Activated CD8-positive, alpha-beta memory T cell treated with anti-CD3 and anti-CD28 coated beads, Interleukin-2, amount 50 U/mL, for 1 hour (primary cell): Measurements from ENCODE around the gene APBB2.

ENCODE experiments used
- DNase-seq: peaks from one replicate; pipeline ENCODE4 v3.0.0-alpha.2; 2020; ENCODE audit errors: extremely low read depth

APBB2 gene

DNA sequence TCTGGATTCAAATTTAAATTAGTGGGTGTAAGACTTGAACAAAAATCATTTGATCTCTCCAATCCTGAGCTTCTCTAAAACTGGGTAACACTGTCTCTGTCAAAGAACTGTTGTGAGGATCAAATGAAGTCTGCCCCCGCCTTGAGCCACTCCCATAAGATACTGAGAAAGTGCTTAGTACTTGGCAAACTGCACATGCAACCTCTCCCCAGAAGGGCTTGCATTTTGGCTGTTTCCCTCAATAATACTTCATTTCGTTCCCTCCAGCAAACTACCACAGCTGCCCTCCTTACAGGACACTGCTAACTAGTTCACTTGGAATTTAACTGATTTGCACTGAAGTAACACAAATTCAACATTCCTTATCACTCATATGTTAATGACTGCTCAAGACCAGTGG lies 79.8 kb downstream of the APBB2 start:
- DNase-seq = no peak

DNA sequence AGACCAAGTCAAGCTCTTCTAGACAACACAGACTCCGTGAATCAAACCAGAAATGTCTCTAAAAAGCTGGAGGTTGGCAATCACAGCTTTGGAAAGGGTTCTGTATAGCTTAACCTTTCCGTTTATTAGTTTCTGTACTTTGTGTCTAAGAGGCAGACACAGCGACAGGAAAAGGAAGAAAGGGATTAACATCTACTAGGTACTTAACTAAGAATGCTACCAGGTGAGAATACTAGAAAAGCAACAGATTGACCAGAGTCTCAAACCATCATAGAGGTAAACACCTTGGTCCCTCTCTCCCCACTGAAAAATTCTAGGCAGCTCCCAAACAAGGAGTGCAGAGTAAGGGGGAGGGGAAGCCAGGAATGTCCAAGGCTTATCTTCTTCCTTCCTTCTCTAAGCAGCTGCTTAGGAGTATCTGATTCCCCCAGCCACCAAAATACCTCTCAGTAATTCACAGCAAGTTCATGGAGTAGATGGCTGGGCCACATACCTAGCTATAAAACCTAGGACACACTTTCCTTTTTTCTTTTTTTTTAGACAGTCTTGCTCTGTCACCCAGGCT lies 80.8 kb downstream of the APBB2 start:
- no peak for DNase-seq

DNA sequence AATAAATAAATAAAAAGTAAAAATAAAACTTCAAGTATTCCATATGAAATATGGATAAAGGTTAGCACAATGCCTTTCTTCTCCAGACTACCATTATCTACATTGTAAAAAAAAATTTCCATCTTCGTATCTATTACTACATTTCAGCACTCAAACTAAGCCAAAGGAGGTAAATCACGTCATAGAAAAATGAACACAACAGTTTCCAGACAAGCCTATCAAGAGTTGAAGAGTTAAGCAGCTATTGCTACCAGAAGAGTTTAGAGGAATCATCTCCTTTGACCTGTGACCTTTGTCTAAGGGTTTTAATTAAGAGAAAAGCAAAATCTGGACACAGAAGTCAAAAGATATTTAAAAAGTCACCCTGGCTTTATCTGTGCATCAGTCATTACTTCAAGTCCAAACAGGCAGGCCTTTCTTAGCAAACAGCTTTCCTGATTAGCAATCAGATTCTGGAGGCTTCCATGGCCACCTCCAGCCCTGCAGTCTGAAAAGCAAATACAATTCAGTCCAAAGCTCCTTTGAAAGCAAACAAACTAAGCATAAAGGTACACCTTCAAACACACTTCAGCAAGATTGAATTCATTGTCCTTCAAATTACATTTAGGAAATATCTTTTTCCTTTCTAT lies 82.2 kb downstream of the APBB2 start:
- no peak for DNase-seq

DNA sequence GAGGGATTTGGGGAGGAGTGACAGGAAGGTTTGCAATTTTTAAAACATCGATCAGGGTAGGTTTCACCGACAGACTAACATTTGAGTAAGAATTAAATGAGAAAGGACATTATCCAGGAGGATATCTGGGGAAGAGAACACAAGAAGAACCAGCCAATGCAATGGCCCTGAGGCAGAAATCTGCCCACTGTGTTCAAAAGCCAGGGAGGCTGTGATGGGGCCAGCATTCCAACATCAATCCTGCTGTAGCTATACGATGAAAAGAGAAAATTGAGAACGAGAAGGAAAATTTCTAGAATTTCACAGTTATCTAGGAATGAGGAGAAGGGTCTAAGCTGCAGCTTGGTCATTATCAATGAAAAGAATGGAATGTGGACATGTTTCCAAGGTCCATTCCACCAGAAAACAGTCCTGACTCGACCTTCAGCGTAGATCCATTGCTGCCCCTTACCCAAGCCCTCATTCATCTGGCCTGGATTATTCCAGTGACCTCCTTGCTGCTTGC lies 84.4 kb downstream of the APBB2 start:
- no peak for DNase-seq

DNA sequence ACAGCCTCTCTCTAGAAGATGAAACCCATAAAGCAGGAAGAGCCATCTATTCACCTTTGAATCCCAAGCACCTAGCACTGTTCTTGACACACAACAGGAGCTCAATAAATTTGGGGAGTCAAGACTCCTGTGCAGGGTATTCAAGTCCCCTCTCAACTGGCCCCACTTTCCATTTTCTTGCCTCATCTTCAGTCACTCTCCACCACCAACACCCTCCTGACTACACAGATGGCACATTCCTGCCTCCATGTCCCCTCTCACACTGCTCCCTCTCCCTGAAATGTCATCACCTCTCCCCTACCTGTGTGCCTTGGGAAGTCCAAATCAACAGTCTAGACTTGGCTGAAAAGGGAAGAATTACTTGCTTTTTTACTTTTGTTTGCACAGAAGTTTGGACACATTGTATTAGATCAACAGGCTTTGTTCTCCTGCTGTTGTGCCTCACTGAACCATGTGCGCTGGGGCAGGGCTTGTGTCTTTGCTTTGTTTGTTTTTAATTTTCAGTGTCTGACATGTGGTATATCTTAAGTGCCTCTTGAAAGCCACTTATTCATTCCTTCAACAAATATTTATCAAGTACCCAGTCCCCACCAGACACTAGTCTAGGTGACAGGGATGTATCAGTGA lies 85.1 kb downstream of the APBB2 start:
- no peak for DNase-seq

DNA sequence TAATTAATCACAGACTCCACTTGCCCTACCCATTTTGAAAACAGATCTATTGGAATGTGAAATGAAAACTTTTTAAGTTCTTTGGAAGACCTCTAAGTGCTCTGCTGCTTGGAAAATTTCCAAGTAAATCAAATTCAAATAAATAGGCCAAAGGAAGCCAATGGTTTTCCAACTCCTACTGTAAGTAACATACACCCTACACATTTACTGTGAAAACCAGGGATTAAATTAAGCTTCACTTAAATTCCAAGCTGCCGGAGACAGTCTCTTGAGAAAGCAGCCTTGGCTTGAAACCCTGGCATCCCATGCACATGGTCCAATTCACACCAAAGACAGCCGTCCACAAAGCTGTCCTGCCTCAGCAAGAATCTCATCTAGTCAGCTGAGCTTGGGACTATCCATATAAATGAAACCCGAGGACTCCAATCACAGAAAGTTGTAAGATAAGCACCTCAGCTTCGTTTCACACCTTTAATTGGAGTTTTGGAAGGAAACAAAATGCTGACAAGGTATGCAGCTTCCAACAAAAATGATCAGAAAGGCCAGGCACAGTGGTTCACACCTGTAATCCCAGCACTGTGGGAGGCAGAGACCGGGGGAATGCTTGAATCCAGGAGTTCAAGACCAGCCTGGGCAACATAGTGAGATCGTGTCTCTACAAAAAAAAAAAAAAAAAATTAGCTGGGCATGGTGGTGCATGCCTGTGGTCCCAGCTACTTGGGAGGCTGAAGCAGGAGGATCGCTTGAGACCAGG lies 88.6 kb downstream of the APBB2 start:
- no peak for DNase-seq

DNA sequence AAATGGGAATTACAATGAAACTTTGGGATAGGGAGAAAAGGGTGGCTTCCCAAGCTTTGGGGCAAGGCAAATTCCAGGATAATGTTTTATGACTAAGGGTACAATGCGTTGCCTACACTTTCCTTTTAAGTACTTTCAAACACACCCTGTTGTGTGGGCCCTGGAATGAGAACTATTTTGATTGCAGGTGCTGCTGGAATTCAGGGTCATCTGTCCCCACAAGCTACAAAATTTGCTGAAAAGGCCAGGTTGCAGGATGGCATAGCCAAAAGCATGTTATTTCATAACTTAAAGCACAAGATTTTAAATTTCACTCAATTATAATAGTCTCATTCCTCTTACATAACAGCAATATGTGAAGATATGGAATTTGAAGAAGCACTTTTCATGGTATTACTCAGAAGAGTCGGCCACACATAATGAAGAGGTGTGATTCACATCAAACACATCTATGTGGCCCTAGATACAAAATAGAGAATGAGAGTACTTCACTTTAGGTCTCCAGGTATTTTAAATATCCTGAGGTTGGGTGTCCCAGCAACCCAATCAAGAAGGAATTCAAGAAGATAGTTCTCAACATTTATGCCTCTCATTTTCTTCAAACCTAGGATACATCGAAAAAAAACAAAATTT lies 89.3 kb downstream of the APBB2 start:
- DNase-seq = no peak

DNA sequence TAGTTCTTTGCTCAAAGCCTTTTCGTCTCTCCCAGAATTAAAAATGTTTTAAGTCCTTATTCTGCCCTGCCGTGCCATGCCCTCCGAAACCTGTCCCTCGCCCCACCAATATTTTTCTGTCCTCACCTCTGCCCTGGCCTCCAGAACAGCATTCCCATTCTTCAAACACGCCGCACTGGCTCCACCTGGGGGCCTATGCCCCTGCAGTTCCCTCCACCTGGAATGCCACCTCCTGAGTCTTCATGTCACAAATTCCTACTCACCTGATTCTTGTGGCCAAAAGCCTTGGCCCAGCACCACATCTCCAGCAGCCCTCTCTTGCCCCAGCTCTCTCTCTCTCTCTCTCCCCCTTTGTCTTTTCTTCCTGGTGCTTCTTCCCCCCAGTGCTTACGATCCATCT lies 91.6 kb downstream of the APBB2 start:
- DNase-seq = no peak

DNA sequence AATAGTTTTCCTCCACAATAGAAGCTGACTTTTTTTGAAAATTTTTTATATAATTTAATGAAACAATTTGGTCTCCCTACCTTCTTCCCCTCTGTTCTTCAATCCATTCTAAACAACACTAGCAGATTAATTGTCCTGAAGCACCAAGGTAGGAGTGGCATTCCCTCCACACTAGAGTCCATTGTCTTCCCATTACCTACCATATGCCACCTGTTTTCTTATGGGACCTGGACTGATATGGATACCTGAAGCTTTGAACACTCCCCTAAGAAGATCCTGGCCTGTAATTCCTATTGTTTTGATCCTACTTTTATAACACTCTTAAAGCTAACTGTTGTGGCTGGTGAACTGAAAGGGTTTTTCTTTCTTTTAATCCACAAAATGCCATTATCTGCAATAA lies 92.0 kb downstream of the APBB2 start:
- no peak for DNase-seq

DNA sequence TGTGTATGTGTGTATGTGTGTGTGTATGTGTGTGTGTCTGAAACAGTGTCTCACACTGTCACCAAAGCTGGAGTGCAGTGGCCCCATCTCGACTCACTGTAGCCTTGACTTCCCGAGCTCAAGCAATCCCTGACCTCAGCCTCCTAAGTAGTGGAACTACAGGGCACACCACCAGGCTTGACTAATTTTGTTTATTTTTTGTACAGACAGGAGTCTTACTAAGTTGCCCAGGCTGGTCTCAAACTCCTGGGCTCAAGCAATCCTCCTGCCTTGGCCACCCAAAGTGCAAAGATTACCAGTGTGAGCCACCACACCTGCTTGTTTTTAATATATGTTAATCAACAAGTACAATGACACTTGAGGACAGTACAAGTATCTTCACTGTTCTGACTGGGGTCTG lies 92.4 kb downstream of the APBB2 start:
- DNase-seq = no peak

DNA sequence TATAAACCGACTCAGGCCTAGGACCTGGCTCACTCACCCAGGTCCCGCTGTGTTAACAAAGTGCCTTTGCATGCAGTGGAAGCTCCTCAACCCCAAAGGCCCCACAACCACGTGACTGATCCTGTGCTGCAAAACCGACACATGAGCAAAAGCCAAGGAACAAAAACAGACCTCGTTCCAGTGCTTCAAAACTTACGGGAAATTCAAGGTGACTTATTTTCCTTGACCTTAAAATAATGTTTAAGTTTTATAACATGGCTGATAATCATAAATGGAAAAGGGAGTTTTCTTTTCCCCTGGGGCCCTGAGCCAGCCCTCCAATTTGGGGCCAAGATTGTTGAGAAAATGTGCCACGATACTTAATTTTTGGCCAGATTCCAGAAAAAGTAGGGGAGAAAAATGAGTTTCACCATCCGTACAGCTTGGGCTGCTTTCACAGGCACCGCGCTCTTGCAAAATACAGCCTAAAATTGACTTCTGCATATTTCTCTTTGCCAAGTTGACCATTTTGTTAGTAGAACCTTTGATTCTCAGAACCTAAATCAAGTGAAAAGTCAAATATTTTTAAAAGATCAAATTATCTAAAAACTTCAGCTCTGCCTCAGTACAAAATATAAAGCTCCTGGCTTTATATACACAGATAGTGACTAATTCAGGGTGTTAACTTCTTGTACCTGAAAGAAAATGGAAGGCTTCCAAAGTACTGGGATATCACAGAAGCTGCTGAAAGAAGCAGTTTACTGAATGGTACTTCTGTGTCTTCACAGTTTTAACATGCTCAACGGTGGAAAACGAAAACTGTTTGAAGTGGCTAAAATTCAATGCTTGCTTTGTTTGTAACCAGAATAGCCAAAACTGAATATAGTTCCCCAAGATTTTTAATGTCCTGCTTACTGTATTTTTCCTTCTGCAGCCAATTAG lies 93.8 kb downstream of the APBB2 start:
- no peak for DNase-seq

DNA sequence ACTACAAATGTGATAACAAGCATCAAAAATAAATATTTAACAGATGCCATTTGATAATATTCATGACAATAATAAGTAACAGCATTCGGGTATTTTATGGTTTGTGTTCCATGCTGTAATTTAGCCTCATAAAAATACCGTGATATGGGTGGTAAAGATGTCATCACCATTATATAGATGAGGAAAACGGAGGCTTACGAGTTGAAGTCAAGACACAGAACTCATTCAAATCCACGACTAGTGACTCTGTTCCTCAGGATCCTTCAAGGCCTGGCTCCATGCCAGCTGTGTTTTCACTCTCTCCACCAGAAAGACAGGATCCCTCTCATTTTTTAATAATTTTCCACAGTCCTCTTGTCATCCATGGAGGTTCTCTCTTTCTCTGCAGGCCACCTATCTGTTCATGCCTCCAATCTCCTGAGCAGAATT lies 94.5 kb downstream of the APBB2 start:
- no peak for DNase-seq

DNA sequence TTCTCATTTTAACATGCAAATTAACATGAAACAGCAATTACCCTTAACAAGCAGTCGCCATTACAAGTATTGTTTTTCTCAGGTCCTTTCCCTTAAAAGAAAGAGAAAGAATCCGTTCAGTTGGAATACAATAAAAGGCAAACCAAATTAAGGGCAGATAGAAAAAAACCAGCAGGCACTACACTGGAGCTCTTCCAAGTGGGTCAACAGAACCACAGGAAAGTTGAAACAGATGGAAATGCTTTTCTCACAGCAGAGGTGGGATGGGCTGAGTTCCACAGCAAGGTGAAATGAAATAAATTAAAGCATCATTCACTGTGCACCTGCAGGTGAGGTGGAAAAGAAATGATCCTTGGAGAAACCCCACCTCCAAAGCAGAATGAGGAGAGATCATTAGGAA lies 102.6 kb downstream of the APBB2 start:
- DNase-seq = no peak

DNA sequence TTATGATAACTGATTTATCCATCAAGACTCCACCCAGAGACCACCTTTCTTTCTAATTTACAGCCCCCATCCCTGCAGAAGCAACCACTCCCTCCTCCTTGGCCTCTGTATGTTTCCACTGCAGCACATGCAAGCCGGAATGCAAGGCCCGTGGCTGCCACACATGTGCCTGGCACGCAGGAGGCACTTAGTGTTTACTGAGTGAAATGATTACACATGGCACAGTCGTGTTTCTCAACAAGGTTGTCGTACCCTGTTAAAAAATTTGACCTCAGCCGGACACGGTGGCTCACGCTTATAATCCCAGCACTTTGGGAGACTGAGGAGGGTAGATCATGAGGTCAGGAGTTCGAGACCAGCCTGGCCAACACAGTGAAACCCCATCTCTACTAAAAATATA lies 104.3 kb downstream of the APBB2 start:
- no peak for DNase-seq

DNA sequence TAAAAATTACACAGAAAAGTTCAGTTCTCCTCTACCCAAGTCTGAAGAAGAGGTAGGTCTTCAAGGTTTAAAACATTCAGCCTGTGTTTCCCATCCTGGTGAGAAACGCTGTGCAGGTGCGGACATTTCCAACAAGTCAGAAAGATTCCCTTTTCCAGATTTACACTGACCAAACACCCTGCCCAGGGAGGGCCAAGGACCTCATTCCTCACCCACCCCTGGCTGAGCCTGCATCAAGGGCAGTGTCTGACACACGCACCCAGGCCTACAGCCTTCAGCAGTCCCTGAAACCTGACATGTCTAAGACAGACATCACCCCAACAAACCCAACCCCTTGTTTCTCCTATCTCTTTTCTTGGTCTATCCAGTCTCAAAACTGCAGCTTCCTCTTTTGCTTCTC lies 105.9 kb downstream of the APBB2 start:
- DNase-seq = no peak

DNA sequence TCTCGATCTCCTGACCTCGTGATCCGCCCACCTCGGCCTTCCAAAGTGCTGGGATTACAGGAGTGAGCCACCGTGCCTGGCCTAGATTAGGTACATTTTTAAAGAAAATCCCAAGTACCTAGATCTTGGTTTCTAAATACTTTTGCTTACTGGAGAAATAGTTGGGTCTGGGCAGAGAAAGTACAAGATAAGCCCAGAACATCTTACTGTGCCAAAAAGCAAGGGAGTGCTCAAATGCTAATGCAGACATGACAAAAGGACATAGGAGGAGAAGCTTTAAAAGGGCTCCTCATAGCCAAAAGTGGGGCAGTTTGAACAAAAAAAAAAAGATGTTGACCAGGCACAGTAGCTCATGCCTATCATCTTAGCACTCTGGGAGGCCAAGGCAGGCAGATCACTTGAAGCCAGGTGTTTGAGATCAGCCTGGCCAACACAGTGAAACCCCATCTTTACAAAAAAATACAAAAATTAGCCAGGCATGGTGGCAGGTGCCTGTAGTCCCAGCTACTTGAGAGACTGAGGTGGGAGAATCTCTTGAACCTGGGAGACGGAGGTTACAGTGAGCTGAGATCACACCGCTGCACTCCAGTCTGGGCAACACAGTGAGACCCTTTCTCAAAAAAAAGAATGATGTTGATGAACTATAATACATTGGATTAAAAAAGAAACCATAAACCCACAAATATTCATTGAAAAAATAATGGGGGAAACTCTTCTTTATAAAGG lies 107.5 kb downstream of the APBB2 start:
- DNase-seq = no peak

DNA sequence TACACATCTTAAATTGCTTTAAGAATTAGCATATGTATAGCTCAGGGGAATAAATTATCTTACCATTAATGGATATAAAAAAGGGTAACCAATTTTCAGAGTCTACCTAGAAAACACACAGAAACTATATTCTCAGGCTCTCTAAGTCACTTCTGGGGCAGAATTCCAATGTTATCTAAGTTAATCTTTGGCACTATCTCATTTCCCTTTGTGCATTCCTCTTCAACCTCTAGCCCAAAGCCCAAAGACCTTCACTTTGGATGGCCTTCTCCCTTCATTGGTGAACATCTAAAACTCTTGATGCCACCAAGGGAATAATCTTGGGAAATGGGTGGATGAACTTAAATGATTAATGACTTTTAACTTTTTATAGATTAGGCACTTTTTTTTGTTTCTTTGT lies 108.3 kb downstream of the APBB2 start:
- no peak for DNase-seq

DNA sequence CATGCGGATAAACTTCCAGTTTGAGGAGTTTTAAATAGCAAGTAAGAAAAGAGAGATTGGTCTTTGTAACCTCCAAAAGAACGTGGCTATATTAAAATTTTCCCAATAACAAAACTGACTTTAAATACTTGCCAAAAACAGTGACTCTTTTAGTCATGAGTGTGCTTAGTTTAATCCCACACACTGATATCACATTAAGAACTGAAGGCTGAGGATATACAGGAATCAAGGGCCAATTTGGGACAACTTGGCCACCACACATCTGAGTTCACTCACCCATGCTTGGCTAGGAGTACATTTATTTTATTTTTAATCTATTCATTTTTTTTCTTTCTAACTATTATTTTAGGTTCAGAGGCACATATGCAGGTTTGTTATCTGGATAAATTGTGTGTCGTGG lies 110.2 kb downstream of the APBB2 start:
- DNase-seq = no peak

DNA sequence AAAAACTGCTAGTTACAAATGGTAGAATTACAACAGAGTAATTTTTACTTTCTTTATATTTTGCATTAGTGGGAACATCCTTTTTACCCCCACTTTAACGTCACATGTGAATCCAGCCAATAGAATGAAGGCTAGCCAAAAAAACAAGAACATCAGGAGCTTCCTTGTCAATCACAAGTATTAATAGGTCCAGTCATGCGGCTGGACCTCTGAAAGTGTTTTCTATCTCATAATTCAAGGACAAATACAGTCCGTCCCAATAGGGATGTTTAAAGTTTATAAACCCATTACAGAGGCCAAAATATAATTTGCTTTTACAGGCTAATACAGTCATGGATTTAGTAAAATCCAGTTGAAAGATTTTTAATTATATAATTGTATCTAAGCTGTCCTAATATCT lies 110.7 kb downstream of the APBB2 start:
- DNase-seq = no peak

DNA sequence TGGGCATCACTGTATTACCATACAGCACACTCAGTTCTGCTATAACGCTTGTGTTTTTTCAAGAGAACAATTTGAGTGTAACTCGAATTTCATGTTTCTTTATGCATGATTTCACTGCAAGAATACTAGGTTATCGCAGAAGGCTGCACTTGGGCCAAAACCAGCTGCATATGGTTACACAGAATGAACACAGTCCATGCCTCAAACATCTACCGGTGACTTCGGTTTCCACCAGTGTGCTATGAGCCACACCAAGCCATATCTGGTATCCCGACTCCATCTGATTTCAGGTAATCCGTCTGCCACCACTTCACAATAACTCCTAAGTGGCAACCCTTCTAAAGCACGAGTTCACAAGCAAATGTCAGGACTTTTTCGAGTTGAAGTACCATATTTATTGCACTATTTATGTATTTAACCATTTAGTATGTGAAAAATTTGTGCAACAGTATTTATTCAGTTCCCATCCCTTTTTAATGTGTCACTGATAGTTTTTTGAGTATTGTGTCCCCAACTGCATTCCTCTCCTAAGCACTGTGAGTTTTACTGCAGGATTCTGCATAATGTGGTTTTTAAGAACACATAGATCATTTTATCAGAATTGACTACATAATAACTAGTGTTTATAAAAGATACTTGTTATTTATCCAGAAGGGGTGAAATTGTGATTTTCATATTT lies 111.8 kb downstream of the APBB2 start:
- no peak for DNase-seq
